H1 (cell line): ENCODE results near the gene CRYBG3. TPM values are rescaled to one million over a fixed set of nuclear protein-coding genes. Genes with fewer than 3 reads are reported as not detected.

Source experiments
- CTCF ChIA-PET: fragments of 300-600 bp; sonication (Branson Sonifier 250); formaldehyde crosslinking; loops from one replicate; lab custom pipeline; 2021; ENCODE audit not compliant: partially characterized antibody; lab: Charles Lee
- POLR2A ChIA-PET: fragments of 300-600 bp; sonication (Branson Sonifier 250); formaldehyde crosslinking; loops from one replicate; lab custom pipeline; 2021; ENCODE audit warnings: inconsistent platforms; ENCODE audit not compliant: partially characterized antibody; lab: Charles Lee
- DNase-seq, 2 experiments: peaks; one replicate each; pipeline versions ENCODE4 v3.0.0 to v3.0.0-alpha.2; 2010 to 2022; ENCODE audit warnings: low spot score in 2 of 2, low read depth in 1 of 2, mixed read lengths in 1 of 2
- FAIRE-seq: peaks from 2 replicates; lab custom pipeline; 2011; peaks lifted over from hg19 to GRCh38; lab: Jason Lieb, UNC
- H2AFZ ChIP-seq: 2 replicates; pipeline ENCODE4 v1.8.1; 2012; ENCODE audit warnings: low read length, inconsistent platforms
- H2AK5ac ChIP-seq: 2 replicates; pipeline ENCODE4 v1.6.1; 2013; ENCODE audit warnings: low read depth, low read length
- H2BK120ac ChIP-seq: replicated peaks from 2 replicates; pipeline ENCODE3; 2013; ENCODE audit warnings: low read depth, low read length, inconsistent platforms
- H2BK12ac ChIP-seq: 2 replicates; pipeline ENCODE4 v1.6.1; 2013; ENCODE audit warnings: low read depth, low read length
- H2BK15ac ChIP-seq: 2 replicates; pipeline ENCODE4 v1.6.1; 2013; ENCODE audit warnings: low read length
- H2BK20ac ChIP-seq: 2 replicates; pipeline ENCODE4 v1.6.1; 2013; ENCODE audit warnings: low read length
- H2BK5ac ChIP-seq: 2 replicates; pipeline ENCODE4 v1.6.1; 2013; ENCODE audit warnings: low read depth, low read length
- H3K14ac ChIP-seq: 2 replicates; pipeline ENCODE4 v1.6.1; 2013; ENCODE audit warnings: inconsistent platforms; ENCODE audit not compliant: insufficient read length
- H3K18ac ChIP-seq: 2 replicates; pipeline ENCODE4 v1.6.1; 2013; ENCODE audit warnings: low read length; ENCODE audit errors: extremely low read depth
- H3K23ac ChIP-seq: 2 replicates; pipeline ENCODE4 v1.6.1; 2013; ENCODE audit warnings: inconsistent platforms; ENCODE audit not compliant: insufficient read length
- H3K23me2 ChIP-seq: 2 replicates; pipeline ENCODE4 v1.6.1; 2013; ENCODE audit warnings: low read depth, low read length
- H3K27ac ChIP-seq: 2 replicates; pipeline ENCODE4 v1.6.1; 2011; ENCODE audit warnings: low read depth, low read length, inconsistent platforms
- H3K27me3 ChIP-seq, 4 experiments: replicated peaks in 1 of 4; 1 replicate in 1 of 4; 2 replicates in 3 of 4; pipeline versions ENCODE4 v1.6.1 to v1.8.1; 2011 to 2013; ENCODE audit warnings: low read length in 3 of 4, mild to moderate bottlenecking in 3 of 4, inconsistent platforms in 2 of 4, mixed read lengths in 2 of 4, moderate library complexity in 1 of 4; ENCODE audit not compliant: control insufficient read depth in 3 of 4, insufficient read depth in 3 of 4; ENCODE audit errors: extremely low read depth in 1 of 4
- H3K36me3 ChIP-seq, 4 experiments: 2 replicates each; pipeline versions ENCODE4 v1.6.1 to v1.8.1; 2011 to 2013; ENCODE audit warnings: mild to moderate bottlenecking in 4 of 4, low read length in 3 of 4, moderate library complexity in 2 of 4, control low read depth in 1 of 4, inconsistent platforms in 1 of 4; ENCODE audit not compliant: insufficient read depth in 4 of 4, control insufficient read depth in 2 of 4
- H3K4ac ChIP-seq: replicated peaks from 2 replicates; pipeline ENCODE3; 2013; ENCODE audit warnings: low read length, low read depth, mixed read lengths, inconsistent platforms; ENCODE audit not compliant: insufficient read length
- H3K4me1 ChIP-seq, 4 experiments: replicated peaks in 1 of 4; 1 replicate in 1 of 4; 2 replicates in 3 of 4; pipeline versions ENCODE4 v1.6.1 to v1.8.1; 2011 to 2013; ENCODE audit warnings: low read length in 3 of 4, inconsistent platforms in 2 of 4, mixed read lengths in 1 of 4; ENCODE audit not compliant: insufficient read depth in 4 of 4, control insufficient read depth in 3 of 4
- H3K4me2 ChIP-seq, 2 experiments: 2 replicates each; pipeline versions ENCODE4 v1.6.1 to v1.8.1; 2011 to 2013; ENCODE audit warnings: low read depth in 2 of 2, low read length in 2 of 2, control low read depth in 1 of 2, inconsistent platforms in 1 of 2, mild to moderate bottlenecking in 1 of 2; ENCODE audit not compliant: insufficient read depth in 1 of 2
- H3K4me3 ChIP-seq, 4 experiments: fragments of 200-600, 300-600 bp in 1 of 4; sonication (generic), shearing (Covaris generic), sonication (Bioruptor Twin) in 1 of 4; 2 replicates each; pipeline versions ENCODE4 v1.5.1 to v1.8.1; 2011 to 2016; ENCODE audit warnings: low read length in 4 of 4, low read depth in 3 of 4, control low read depth in 2 of 4, inconsistent platforms in 2 of 4, mild to moderate bottlenecking in 2 of 4, mixed read lengths in 1 of 4, moderate library complexity in 1 of 4; ENCODE audit not compliant: insufficient read depth in 2 of 4; ENCODE audit errors: extremely low read depth in 1 of 4
- H3K56ac ChIP-seq: replicated peaks from 2 replicates; pipeline ENCODE3; 2013; ENCODE audit warnings: low read depth, mild to moderate bottlenecking, mixed read lengths, low read length, inconsistent platforms; ENCODE audit not compliant: insufficient read length
- H3K79me1 ChIP-seq: 2 replicates; pipeline ENCODE4 v1.6.1; 2013; ENCODE audit warnings: low read depth, low read length, control low read depth
- H3K79me2 ChIP-seq, 2 experiments: 2 replicates each; pipeline versions ENCODE4 v1.6.1 to v1.8.1; 2012 to 2013; ENCODE audit warnings: low read length in 2 of 2, mild to moderate bottlenecking in 2 of 2, inconsistent platforms in 1 of 2; ENCODE audit not compliant: insufficient read depth in 2 of 2, control insufficient read depth in 1 of 2
- H3K9ac ChIP-seq, 4 experiments: replicated peaks in 1 of 4; 1 replicate in 1 of 4; 2 replicates in 3 of 4; pipeline versions ENCODE4 v1.6.1 to v1.8.1; 2011 to 2013; ENCODE audit warnings: low read depth in 3 of 4, low read length in 3 of 4, control low read depth in 2 of 4, mild to moderate bottlenecking in 2 of 4, moderate library complexity in 2 of 4, inconsistent platforms in 1 of 4; ENCODE audit errors: extremely low read depth in 1 of 4
- H3K9me3 ChIP-seq, 2 experiments: 2 replicates each; pipeline versions ENCODE4 v1.6.1 to v1.8.1; 2012 to 2013; ENCODE audit warnings: mild to moderate bottlenecking in 2 of 2, moderate library complexity in 2 of 2, control low read depth in 1 of 2, inconsistent platforms in 1 of 2, low read depth in 1 of 2, low read length in 1 of 2, mixed read lengths in 1 of 2; ENCODE audit not compliant: insufficient read depth in 2 of 2
- H4K20me1 ChIP-seq, 2 experiments: replicated peaks in 1 of 2; 2 replicates each; pipeline versions ENCODE3 to v1.8.1; 2011 to 2013; ENCODE audit warnings: inconsistent platforms in 2 of 2, low read length in 2 of 2, mild to moderate bottlenecking in 1 of 2; ENCODE audit not compliant: insufficient read depth in 2 of 2, control insufficient read depth in 1 of 2
- H4K5ac ChIP-seq: 2 replicates; pipeline ENCODE4 v1.6.1; 2013; ENCODE audit warnings: low read length, low read depth, mixed read lengths, inconsistent platforms; ENCODE audit not compliant: insufficient read length
- H4K8ac ChIP-seq: 2 replicates; pipeline ENCODE4 v1.8.0; 2013; ENCODE audit warnings: mild to moderate bottlenecking, moderate library complexity, low read length, inconsistent platforms; ENCODE audit not compliant: insufficient read depth; ENCODE audit errors: extremely low read depth
- H4K91ac ChIP-seq: replicated peaks from 2 replicates; pipeline ENCODE3; 2013; ENCODE audit warnings: low read length, mixed read lengths, inconsistent platforms; ENCODE audit not compliant: insufficient read length
- CBX5 ChIP-seq: fragments of 300-800, 300-1000 bp; sonication (generic); IDR thresholded peaks from 2 replicates; pipeline ENCODE4 v1.7.1; 2016; ENCODE audit warnings: antibody characterized with exemption, low read length, low read depth
- GTF2F1 ChIP-seq: IDR thresholded peaks from 2 replicates; pipeline ENCODE4 v1.6.1; 2012; ENCODE audit warnings: low read depth, low read length, improper control_type of control experiment, borderline replicate concordance
- HDAC6 ChIP-seq: IDR thresholded peaks from one replicate; pipeline ENCODE4 v1.7.1; 2012; ENCODE audit warnings: low read depth, mild to moderate bottlenecking, inconsistent platforms, low read length, moderate library complexity
- WGBS, 2 experiments: shearing (Covaris generic) in 1 of 2; methylation state at CpG; one replicate each; pipeline versions ENCODE4 v1.1.6 to v1.1.7; 2013 to 2015; ENCODE audit warnings: low lambda C conversion rate in 2 of 2, mixed read lengths in 2 of 2, inconsistent platforms in 1 of 2, low coverage in 1 of 2, missing lambda C conversion rate in 1 of 2; ENCODE audit not compliant: insufficient replicate concordance in 2 of 2, insufficient coverage in 1 of 2, insufficient read length in 1 of 2; ENCODE audit errors: extremely low coverage in 1 of 2, missing lambda C conversion rate in 1 of 2; 5-methylcytosine and 5-hydroxymethylcytosine counted together
- polyA plus RNA-seq, 7 experiments: library from polyadenylated mRNA; depleted of rRNA in 3 of 7; stranded (reverse) in 5 of 7; unstranded in 2 of 7; fragments of >200 nt in 5 of 7; fragments of 200-250 nt in 2 of 7; gene quantifications; 1 replicate in 5 of 7; 2 replicates in 1 of 7; 4 replicates in 1 of 7; pipeline versions ENCODE4 v1.2.1 to v1.2.3, GENCODE V29; 2011 to 2013; ENCODE audit warnings: missing spikeins in 2 of 7, mixed read lengths in 2 of 7
- total RNA-seq: library from RNA; stranded (reverse); fragmentation: NEBNext Ultra II Directional; extraction: Animal tissue kit (Norgen Biotek cat#: 25700); gene quantifications from 2 replicates; pipeline ENCODE4 v1.2.1, GENCODE V29; 2021

The CRYBG3 gene
- total and polyA plus RNA-seq, 2 of the 8 experiments (the other 6 are each of a cell fraction or from before 2014, with no cell fraction given): 2.1 to 8.0 TPM

- Histone ChIP-seq H3K56ac (no peak overlapping the region), H2BK12ac (no peak overlapping the region), H4K8ac (no peak overlapping the region), H4K20me1 (peaks cover 0 to 1% of the 10 kb centered on the region in 2 experiments), H3K4ac (no peak overlapping the region), H4K91ac (no peak overlapping the region), H3K79me1 (peaks cover 2% of the 10 kb centered on the region; the same call in 1 of the 2 replicates), H2AK5ac (no peak overlapping the region), H3K79me2 (0 out of 4 replicates have a peak, but pooled peaks cover 0 to 8% of the 10 kb centered on the region in 2 experiments), H3K9ac (no peak overlapping the region), H3K9me3 (no peaks in the 10 kb centered on the region), H3K4me2 (no peak overlapping the region), H2BK5ac (no peak overlapping the region), H2BK15ac (no peak overlapping the region), H2AFZ (no peak overlapping the region), H4K5ac (no peak overlapping the region), H3K27me3 (peaks cover 0 to 1% (median 0%) of the 10 kb centered on the region in 4 experiments; a peak in 1 of 7 replicates), H2BK120ac (no peak overlapping the region), H3K4me3 (no peak overlapping the region), H3K4me1 (no peaks in the 10 kb centered on the region), H3K36me3 (no peaks in the 10 kb centered on the region), H3K23ac (no peak overlapping the region), H3K18ac (no peak overlapping the region), H3K14ac (no peak overlapping the region), H3K23me2 (no peaks in the 10 kb centered on the region), H3K27ac (no peak overlapping the region), H2BK20ac (no peak overlapping the region)
- POLR2A ChIA-PET: no interaction called here
- no peak for DNase-seq
- CTCF ChIA-PET: no interaction called here
- no peak for FAIRE-seq
- 80% methylated on average over 1 of the region's 1 CpG; no CpG with 5 or more reads in 1 of the 2 experiments for WGBS, 2 experiments
- TF ChIP-seq GTF2F1 (no peak), CBX5 (no peak), HDAC6 (no peak)
Observed at GRCh38 chr3:97862582-97862981, 40.8 kb downstream of the CRYBG3 start.
